Natural killer cell (primary cell): ENCODE results near the gene SH2D2A. TPM values are rescaled to one million over a fixed set of nuclear protein-coding genes. Genes with fewer than 3 reads are reported as not detected.

Source experiments
- ATAC-seq, 3 donors: fragments of 150-1000 bp in 2 of 3; fragments of 200-7000 bp in 1 of 3; cut with Tn5 transposase; 1 replicate in 1 of 3; 2 replicates in 2 of 3; pipeline ENCODE4 v1.10.0; 2021; ENCODE audit warnings: mild to moderate bottlenecking in 2 of 3, moderate library complexity in 2 of 3
- DNase-seq, 2 donors: peaks; one replicate each; pipeline versions ENCODE4 v3.0.0 to v3.0.0-alpha.2; 2013 to 2021; ENCODE audit warnings: mixed read lengths in 1 of 2
- H3K27ac ChIP-seq: one replicate; pipeline ENCODE4 v1.5.1; 2013; ENCODE audit warnings: mild to moderate bottlenecking, low read length
- H3K27me3 ChIP-seq: one replicate; pipeline ENCODE4 v1.6.1; 2013; ENCODE audit warnings: low read length; ENCODE audit not compliant: control insufficient read depth, insufficient read depth
- H3K36me3 ChIP-seq: one replicate; pipeline ENCODE4 v1.6.1; 2013; ENCODE audit warnings: low read length; ENCODE audit not compliant: control insufficient read depth, insufficient read depth
- H3K4me1 ChIP-seq: one replicate; pipeline ENCODE4 v1.6.1; 2013; ENCODE audit warnings: low read length; ENCODE audit not compliant: control insufficient read depth, insufficient read depth
- H3K4me3 ChIP-seq: one replicate; pipeline ENCODE4 v1.5.1; 2013; ENCODE audit warnings: low read length
- H3K9me3 ChIP-seq: one replicate; pipeline ENCODE4 v1.6.1; 2013; ENCODE audit warnings: low read length; ENCODE audit not compliant: control insufficient read depth, insufficient read depth
- H3K27ac Mint-ChIP-seq, 2 donors: one replicate each; pipeline ENCODE4 v1.8.0; 2022; ENCODE audit warnings: mild to moderate bottlenecking in 2 of 2, mixed read lengths in 2 of 2, moderate library complexity in 1 of 2
- H3K27me3 Mint-ChIP-seq, 2 donors: one replicate each; pipeline ENCODE4 v1.8.0; 2022; ENCODE audit warnings: low read depth in 2 of 2, mixed read lengths in 2 of 2
- H3K36me3 Mint-ChIP-seq: one replicate; pipeline ENCODE4 v1.8.0; 2022; ENCODE audit warnings: mixed read lengths
- H3K4me1 Mint-ChIP-seq, 2 donors: one replicate each; pipeline ENCODE4 v1.8.0; 2022; ENCODE audit warnings: mixed read lengths in 2 of 2
- H3K4me3 Mint-ChIP-seq: one replicate; pipeline ENCODE4 v1.8.0; 2022; ENCODE audit warnings: mild to moderate bottlenecking, moderate library complexity, mixed read lengths
- H3K9me3 Mint-ChIP-seq, 2 donors: one replicate each; pipeline ENCODE4 v1.8.0; 2022; ENCODE audit warnings: mixed read lengths in 2 of 2
- CTCF ChIP-seq: fragments of 200-600 bp; IDR thresholded peaks from one replicate; pipeline ENCODE4 v1.8.0; 2022; ENCODE audit warnings: antibody characterized with exemption
- WGBS: methylation state at CpG from one replicate; pipeline ENCODE4 v1.1.7; 2013; ENCODE audit warnings: missing lambda C conversion rate; ENCODE audit not compliant: insufficient coverage; 5-methylcytosine and 5-hydroxymethylcytosine counted together
- intact Hi-C: fragments of 100-400 bp; cut with micrococcal nuclease; formaldehyde crosslinking; loops from one replicate; pipeline ENCODE4 v1.14.2; 2022
- total RNA-seq, 4 donors: library from RNA; stranded (reverse); fragments of 120-200 nt in 1 of 4; gene quantifications; one replicate each; pipeline versions ENCODE4 v1.2.3 to v1.2.4, GENCODE V29; 2013 to 2022

The SH2D2A gene
- total RNA-seq, 3 donors from 2014 or later (not counting 1 experiment from before 2014, with no cell fraction given), result 155 to 324 (median 312) TPM

GRCh38 chr1:156860628-156861423 lies 44.2 kb upstream of the SH2D2A start, which contains the start of gene NTRK1:
Gene NTRK1 (plus strand): TSS chr1:156860865. CDS start chr1:156860935, 70 bp downstream.
- Histone ChIP-seq H3K27me3 (peaks cover 39% of the 10 kb centered on the region), H3K36me3 (no peaks in the 10 kb centered on the region), H3K9me3 (no peaks in the 10 kb centered on the region), H3K27ac (no peak within 1 kb of the TSS), H3K4me1 (peaks cover 25% of the 10 kb centered on the region), H3K4me3 (peak within 1 kb of the TSS; percentile 25)
- Mint-ChIP-seq H3K27me3 (peaks cover 48 to 51% of the 10 kb centered on the region in 2 donors), H3K27ac (peak within 1 kb of the TSS in 1 of 2 donors; percentile 78), H3K36me3 (no peaks in the 10 kb centered on the region), H3K9me3 (no peaks in the 10 kb centered on the region), H3K4me3 (peak within 1 kb of the TSS; percentile 84), H3K4me1 (peaks cover 12 to 31% of the 10 kb centered on the region in 2 donors)
- intact Hi-C loops, result loop anchor here (1.0 to 2.0 kb wide), 3 partner anchors 22 to 132 kb away; partner anchors contain the start of genes ISG20L2 and METTL25B
- peak; percentile 73 to 78 (median 76) for ATAC-seq
- peak; percentile 25 to 77 for DNase-seq
- WGBS, result 4% methylated on average over 69 of the region's 69 CpGs
- no peak for TF ChIP-seq CTCF

DNA sequence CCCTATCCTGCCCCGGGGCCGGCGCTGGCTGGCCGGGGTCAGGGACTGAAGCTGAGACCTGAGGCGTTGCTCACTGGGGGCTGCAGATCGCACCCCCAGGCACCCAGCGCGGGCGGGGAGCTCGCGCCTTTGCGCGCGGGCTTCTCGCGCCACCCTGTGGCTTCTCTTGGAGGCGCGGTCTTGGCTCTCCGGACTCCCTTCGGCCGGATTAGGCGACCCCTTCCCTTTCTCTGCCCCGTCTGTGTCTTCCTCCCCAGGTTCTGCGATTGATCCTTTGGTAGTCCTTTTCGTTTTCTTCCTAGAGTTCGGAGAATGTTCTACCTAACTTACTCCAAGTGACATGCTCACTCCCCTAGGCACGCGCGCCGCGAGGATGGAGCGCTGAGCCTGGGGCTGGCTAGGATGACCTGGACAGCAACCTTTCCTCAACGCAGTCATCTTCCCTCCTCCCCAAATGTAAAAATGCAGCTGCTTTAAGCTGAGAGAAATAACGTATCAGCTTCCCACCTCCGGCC lies 43.5 kb upstream of the SH2D2A start:
- TF ChIP-seq CTCF, result peak; percentile 91
- Histone ChIP-seq H3K4me1 (peaks cover 25% of the 10 kb centered on the region), H3K27ac (no peak overlapping the region), H3K4me3 (peak overlapping the region; percentile 25), H3K9me3 (no peaks in the 10 kb centered on the region), H3K36me3 (no peaks in the 10 kb centered on the region), H3K27me3 (peaks cover 39% of the 10 kb centered on the region)
- Mint-ChIP-seq H3K36me3 (no peaks in the 10 kb centered on the region), H3K4me1 (peaks cover 12 to 31% of the 10 kb centered on the region in 2 donors), H3K4me3 (peak overlapping the region; percentile 84), H3K27ac (peak overlapping the region in 1 of 2 donors; percentile 78), H3K27me3 (peaks cover 48 to 50% of the 10 kb centered on the region in 2 donors), H3K9me3 (no peaks in the 10 kb centered on the region)
- WGBS, result 1% methylated on average over 35 of the region's 35 CpGs
- ATAC-seq, result peak; percentile 70 to 77 (median 75)
- DNase-seq, result peak; percentile 66 to 78
- intact Hi-C loops, result loop anchor here (1.0 to 2.0 kb wide), 3 partner anchors 21 to 131 kb away; partner anchors contain the start of genes ISG20L2 and METTL25B

GRCh38 chr1:156859523-156860112 lies 43.0 kb upstream of the SH2D2A start:
- Mint-ChIP-seq H3K9me3 (no peaks in the 10 kb centered on the region), H3K36me3 (no peaks in the 10 kb centered on the region), H3K27ac (peak overlapping the region in 1 of 2 donors; percentile 78), H3K4me3 (peak overlapping the region; percentile 84), H3K27me3 (peaks cover 48 to 50% of the 10 kb centered on the region in 2 donors), H3K4me1 (peaks cover 12 to 31% of the 10 kb centered on the region in 2 donors)
- no peak for TF ChIP-seq CTCF
- no peak overlapping the region for H3K27ac ChIP-seq
- 4% methylated on average over 33 of the region's 33 CpGs for WGBS
- H3K27me3 ChIP-seq, result peaks cover 39% of the 10 kb centered on the region
- intact Hi-C loops, result loop anchor here (1.0 to 2.0 kb wide), 4 partner anchors 21 to 131 kb away; partner anchors contain the start of genes ISG20L2, METTL25B and SH2D2A
- H3K9me3 ChIP-seq, result no peaks in the 10 kb centered on the region
- no peaks in the 10 kb centered on the region for H3K36me3 ChIP-seq
- DNase-seq (peak; percentile 26 to 53), ATAC-seq (peak in 2 of 3 donors; percentile 34)
- peaks cover 25% of the 10 kb centered on the region for H3K4me1 ChIP-seq
- peak overlapping the region; percentile 8 for H3K4me3 ChIP-seq
